Endometrium (tissue), 2 donors: ENCODE results near the gene APOA1.
"Not testable (repeated sequence)": the region's sequence is repeated elsewhere in the genome, so short reads cannot be mapped to it uniquely, and the experiment has no call there.

Experiments
- FAIRE-seq: peaks from 2 replicates; lab custom pipeline; 2012; peaks lifted over from hg19 to GRCh38; lab: Jason Lieb, UNC
- donor health status: control.
- donor health status: control.

The APOA1 gene

DNA sequence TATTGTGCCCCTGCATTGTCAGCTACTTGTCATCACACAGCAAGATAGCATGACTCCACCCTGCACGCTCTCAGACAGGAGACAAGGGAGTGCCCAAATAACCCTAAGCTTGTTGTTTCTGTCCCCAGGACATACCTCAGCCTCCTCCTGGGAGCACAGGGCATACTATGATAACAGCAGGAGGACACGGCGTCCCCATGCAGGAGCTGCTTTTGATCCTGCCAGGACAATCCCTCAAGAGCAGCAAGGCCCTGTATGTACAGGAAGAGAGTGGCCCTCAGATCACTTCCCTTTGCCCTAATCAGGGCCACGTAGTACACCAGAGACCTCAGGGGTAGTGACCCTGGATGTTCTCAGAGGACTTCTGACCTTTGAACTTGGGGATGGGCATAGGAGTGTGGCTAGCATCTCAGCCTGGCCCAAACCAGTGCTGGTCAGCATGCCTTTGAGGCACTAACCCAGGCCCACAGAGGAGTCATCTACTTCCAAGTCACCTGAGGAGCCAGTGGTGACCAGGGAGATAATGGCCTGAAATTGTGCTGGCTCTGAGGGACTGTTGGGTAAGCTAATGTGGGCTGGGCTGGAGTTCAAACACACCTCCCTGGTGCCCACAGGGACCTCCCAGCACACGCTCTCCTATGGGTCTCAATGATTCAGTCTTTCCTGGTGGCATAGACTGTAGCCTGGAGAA lies 23.5 kb downstream of the APOA1 start:
- FAIRE-seq: no peak

DNA sequence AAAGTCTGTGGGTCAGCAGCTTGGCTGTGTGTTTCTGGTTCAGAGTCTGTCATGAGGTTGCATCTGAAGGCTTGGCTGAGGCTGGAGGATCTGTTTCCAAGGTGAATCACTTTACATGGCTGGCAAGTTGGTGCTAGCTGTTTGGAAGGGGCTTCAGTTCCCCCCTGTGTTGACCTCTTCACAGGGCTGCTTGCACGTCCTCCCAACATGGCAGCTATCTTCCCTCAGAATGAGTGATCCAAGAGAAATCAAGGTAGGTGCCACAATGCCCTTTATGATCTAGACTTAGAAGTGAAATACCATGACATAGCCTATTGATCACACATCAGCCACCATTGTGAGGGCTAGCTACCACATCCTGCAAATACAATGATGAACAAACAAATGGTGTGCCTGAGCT lies 24.3 kb downstream of the APOA1 start:
- no peak for FAIRE-seq

DNA sequence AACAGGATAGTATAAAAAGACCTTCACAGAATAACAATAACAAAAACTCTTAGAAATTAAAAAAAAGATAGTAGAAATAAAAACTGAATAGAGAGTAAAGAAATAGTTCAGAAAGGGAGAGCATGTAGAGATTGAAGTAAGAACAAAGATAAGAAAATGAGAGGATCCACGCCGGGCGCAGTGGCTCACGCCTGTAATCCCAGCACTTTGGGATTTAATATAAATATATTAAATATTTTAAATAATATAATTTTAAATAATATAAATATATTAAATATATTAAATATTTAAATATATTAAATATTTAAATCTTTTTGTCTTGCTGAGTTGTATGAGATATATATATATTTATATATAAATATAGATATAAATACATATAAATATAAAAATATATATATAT lies 25.3 kb downstream of the APOA1 start:
- FAIRE-seq: peak; percentile 89

DNA sequence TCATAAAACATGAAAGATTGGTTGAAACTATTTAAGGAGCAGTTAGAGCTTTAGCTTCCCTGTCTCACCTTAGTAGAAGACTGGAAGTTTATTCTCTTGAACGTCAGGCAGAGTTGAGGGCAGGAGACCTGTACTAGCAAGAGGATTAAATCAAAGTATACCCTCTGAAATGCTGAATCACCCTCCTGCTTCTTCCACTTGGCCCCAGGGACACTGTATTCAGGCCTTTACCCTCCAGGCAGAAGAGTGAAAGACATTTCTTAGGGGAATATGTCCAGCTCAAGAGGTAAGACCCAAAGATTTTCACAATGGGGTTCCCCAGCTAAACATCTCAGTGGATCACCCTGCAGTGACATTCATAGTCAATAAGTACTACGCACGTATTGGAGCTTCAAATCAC lies 26.2 kb downstream of the APOA1 start:
- FAIRE-seq: no peak

DNA sequence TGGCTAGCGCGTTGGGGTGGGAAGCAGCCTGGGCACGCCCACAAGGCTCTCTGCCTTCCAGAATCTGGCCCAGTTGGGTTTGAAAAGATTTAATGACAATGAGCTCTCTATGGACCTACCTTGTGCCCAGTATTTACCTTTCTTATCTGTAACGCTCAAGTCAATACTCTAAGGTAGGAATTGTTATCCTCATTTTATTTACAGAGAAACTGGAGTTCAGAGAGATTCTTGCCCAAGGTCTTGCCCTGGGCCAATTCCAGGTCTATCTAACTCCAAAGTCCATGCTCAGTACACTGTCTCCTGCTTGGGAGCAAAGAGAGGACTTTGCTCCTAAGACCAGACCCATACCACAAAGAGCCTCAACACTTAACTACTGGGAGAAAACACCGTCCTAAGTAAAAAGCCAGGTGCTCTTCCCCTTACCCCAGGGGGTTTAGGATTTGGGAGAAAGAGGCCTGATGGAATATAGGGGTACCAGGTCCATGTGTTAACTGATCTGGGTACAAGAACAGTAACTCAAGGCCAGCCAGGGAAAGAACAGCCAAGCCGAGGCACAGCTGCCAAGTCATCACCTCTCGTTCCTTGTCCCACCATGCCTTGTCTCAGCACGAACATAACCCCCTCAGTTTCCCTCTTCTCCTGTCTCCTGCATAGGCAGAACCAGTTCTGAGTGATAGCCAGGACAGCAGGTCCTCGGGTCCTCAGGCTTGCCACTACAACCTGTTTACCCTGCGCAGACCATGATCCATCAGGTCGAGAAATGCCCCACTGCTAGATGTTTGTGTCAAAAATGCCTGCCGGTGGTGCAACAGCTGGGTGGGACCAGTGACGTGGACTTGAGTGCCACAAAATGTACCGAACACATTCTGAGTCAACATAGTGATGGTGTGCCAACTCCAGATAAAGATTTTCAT lies 28.9 kb downstream of the APOA1 start:
- FAIRE-seq: no peak

DNA sequence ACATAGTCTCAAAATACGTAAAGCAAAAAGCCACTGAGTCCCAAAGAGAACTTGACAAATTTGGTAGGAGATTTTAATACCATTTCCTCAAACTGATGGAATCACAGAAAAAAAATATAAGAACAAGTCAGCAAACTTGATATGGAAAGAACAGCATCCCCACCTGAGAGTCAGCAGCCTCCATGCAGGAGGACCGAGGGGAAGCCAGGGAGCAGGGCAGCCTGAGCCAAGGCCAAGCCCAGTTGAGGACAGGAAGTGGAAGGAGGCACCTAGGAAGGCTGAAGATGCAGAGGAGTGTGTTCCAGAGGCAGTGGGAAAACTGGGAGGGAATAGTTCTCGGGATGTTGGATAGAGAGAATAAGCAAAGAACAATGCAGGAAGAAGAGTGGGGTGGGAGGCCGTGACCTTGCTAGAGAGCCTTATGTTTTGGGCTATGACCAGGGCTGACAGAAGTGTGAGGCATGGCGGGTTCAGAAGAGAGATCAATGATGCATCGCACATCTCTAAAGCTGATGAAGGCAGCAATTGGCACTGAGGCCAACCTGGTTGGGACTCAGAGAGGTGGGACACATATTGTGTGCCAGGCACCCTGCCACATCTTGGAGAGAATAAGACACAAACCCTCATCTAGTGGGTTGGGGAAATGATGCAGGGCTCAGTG lies 29.7 kb downstream of the APOA1 start:
- no peak for FAIRE-seq

DNA sequence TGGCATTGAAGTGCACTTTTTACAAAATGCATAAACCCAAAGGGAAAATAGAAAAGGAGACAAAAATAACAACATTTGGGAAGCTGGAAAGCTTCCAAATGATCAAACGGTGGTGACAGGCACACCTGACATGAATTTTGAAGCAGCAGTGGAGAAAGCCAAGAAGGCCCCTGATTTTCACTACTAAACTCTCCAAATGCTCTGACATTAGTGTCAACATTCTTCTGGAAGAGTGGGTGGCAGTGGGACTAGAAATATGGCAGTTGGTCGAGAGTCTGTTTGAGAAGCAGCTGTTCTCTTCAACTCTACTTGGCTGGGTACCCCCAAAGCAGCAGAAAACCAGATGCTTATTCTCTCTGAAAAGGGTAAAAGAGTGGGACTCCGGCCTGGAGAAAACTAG lies 33.4 kb downstream of the APOA1 start:
- no peak for FAIRE-seq

DNA sequence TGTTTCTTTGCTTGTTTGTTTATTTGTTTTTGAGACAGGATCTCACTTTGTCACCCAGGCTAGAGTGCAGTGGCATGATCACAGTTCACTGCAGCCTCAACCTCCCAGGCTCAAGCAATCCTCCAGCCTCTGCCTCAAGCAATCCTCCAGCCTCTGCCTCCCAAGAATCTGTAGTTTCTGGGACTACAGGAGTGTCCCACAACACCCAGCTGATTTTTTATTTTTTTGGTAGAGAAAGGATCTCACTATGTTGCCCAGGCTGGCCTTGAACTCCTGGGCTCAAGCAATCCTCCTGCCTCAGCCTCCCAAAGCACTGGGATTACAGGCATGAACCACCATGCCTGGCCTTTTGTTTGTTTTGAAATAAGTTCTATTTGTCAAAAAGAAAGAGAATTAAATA lies 35.8 kb downstream of the APOA1 start:
- FAIRE-seq: not testable (repeated sequence)

DNA sequence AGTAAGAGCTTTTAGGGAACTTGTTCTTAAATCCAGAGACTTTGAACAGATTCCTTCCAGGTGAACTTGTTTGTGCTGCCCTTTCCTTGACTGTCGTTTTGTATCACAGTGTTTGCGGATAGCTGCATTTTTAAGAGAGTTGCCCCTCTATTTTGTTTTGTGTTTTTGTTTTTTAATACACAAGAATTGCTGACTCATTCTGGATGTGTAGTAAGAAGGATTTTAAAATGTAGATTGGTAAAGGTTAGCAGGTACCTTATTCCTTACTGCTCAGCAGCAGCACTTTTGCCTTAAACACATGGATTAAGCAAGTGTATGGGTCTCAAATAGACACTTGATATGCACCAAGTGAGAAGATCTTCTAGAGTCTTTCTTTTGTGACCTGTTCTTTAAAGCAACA lies 36.8 kb downstream of the APOA1 start:
- no peak for FAIRE-seq

DNA sequence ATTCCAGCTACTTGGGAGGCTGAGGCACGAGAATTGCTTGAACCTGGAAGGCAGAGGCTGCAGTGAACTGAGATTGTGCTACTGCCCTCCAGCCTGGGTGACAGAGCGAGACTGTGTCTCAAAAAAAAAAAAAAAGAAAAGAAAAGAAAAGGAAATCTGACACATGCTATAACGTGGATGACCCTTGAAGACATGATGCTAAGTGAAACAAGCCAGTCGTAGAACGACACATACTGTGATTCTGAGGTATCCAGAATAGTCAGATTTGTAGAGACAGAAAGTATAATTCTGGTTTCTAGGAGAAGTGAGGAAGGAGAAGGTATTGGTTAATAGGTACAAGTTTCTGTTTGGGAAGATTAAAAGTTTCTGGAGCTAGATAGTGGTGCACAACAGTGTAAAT lies 39.1 kb downstream of the APOA1 start:
- FAIRE-seq: no peak

DNA sequence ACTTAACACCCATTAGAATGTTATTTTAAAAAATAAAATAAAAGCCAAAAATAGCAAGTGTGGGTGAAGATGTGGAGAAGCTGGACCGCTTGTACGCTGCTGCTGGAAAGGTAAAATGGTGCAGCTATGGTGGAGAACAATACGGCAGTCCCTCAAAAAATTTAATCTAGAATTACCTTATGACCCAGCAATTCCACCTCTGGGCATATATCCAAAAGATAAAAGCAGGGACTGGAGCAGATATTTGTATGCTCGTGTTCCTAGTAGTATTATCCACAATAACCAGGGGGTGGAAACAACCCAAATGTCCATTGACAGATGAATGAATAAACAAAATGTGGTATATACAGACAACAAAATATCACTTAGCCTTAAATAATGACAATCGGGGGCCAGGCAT lies 39.6 kb downstream of the APOA1 start:
- no peak for FAIRE-seq

DNA sequence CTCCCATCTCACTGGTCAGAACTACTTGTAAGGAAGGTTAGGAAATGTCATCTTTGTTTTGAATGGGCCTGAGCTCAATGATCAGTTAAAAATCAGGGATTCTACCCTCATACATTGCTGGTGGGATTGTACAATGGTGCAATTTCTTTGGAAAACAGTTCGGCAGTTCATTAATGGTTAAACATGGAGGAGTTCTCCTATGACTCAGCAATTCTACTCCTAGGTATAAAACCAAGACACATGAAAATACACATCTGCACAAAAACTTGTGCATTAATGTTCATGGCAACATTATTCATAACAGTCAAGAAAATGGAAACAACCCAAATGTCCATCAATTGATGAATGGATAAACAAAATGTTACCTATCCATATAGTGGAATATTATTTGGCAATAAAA lies 40.9 kb downstream of the APOA1 start:
- FAIRE-seq: no peak

DNA sequence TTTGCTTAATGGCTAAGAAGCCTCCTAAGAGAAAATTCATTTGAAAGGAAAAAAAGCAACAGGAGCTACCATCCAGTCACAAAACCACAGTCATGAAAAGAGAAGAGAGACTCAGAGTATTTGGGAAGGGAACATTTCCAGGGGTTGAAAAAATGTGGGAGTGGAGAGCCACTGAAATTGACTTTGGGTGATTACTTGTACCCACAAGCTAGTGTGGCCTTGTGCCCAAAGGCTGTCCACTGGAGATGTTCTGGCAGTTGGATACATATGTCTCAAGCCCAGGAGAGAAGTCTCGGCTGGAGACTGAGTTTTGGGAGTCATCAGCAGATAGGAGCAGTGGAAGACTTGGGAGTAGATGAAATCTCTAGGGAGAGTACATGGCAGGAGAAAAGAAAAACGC lies 42.6 kb downstream of the APOA1 start:
- no peak for FAIRE-seq

DNA sequence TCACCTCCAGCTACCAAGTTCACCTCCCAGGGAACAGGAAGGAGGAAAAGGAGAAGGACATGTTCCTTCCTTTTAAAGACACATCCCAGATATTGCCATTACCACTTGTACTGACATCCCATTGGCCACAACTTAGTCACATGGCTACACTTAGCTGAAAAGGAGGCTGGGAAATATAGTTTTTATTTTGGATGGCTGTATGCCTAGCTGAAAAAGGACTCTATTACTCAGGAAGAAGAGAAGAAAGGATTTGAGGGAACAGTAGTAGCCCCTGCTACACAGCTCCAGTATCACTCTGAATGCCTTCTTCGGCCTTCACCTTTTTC lies 43.7 kb downstream of the APOA1 start:
- FAIRE-seq: no peak

DNA sequence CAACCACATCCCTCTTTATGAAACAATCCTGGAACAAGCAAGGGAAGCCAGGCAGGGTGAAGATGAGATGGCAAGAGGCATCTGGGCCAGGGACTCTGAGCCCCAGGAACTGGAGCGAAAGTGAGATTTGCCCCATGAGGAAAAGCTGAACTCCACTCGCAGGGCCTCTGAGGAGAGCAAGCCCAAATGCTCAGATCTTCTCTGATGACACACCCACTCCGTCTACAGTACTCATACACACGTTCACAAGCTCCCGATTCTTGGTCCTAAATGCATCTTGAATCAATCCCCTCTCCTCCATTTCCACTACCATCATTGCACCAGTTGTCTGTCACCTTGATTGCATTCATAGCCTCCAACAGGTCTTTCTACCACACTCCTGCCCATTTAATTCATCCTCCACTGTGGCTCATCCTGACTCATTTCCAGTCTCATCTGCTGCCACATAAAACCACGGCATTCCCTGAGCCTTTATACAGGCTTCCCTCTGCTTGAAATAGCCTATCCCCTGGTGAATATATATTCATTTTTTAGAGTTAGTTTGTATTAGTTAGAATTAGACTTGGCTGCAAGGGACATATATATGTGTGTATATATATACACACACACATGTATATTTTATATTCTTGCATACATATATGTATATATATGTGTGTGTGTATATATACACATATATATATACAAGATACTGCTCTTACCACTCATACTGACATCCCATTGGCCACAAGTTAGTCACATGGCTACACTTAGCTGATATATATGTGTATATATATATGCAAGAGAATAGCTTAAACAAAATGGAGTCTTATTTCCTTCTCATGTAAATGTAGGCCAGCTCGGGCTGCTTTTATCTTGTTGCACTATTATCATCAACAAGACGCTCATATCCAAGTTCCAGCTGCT lies 44.3 kb downstream of the APOA1 start:
- FAIRE-seq: no peak

DNA sequence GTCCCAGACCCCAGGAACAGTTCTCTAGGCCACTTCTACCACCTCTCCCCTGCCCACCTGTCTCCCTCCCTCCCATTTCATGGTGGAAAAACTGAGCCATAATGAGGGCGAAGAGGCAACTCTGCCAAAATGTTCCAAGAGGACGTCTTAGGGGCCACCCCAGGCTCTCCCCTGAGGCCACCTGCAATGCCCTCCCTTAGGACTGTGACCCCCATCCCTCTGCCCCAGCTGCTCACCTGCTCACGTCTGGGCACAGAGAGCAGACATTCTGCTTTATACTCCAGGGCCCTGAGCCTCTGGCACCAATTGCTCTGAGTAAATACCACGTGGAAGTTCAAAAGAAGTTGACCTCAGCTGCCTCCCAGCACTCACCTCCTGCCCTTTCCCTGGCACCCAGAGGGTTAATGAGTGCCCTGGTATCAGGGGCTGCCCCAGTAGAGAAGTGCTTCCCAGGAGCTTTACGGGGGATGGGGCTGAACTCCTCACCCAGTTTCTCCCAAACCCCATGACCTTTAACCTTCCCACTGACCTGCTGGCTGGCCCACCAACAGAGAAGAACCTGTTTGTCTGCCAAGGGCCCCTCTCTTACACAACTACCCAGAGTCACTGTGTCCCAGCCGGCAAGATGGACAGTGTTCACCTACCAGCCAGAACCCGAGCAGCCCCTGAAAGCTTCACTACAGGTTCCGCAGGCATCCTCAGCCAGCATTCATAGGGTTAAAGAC lies 45.1 kb downstream of the APOA1 start:
- no peak for FAIRE-seq

DNA sequence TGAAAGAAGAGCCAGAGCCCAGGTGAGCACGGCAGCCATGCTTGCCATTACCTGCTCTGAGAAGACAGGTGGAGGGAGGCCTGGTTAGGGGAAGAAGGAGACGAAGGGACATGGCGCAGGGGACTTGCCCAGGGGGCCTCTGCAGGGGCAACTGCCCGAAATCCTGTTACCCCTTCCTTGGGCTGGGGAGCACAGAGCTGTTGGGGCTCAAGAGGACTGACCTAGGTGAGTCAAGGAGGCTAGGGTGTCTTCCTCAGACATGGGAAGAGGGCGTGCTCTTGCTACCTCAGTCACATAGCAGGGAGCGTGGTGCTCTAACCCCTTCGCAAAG lies 45.6 kb downstream of the APOA1 start, which contains the start of gene APOA5:
APOA5 (minus strand) TSS at position 67 of the 331 bp plus-strand sequence; CDS start at position 48, 19 bp downstream.
- FAIRE-seq: no peak

DNA sequence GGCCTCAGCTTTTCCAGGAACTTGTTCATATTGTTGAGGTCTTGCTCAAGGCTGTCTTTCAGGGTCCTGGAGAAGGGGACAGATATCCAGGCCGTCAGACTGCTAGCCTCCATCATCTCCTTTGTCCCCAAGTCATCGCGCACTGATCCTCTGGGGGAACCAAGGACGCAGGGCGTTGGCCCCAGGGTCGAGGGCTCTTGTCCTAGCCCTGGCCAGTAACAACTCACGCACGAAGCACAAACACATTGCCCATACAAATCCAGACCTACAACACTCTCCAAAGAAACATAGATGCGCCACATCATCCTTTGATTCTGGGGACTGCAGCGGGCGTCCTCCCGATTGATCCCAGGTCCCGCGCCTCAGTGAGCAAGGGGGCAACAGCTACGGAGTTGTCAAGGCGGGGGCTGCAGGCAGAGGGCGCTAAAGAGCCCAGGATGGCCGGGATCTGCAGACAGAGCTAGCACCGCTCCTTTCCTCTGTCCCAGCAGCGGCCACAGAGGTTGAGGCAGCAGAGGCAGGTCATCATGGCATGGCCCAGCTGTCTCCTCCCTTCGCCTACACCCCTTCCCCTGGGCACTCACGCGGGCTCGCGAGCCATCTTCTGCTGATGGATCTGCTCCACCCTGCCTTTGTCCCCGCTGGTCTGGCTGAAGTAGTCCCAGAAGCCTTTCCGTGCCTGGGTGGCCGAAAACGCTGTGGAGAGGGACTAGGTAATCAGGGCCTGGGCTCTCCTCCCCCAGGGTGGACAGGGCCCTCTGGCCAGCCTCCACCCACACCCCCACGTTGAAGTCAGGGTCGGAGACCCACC lies 46.2 kb downstream of the APOA1 start:
- FAIRE-seq: no peak

DNA sequence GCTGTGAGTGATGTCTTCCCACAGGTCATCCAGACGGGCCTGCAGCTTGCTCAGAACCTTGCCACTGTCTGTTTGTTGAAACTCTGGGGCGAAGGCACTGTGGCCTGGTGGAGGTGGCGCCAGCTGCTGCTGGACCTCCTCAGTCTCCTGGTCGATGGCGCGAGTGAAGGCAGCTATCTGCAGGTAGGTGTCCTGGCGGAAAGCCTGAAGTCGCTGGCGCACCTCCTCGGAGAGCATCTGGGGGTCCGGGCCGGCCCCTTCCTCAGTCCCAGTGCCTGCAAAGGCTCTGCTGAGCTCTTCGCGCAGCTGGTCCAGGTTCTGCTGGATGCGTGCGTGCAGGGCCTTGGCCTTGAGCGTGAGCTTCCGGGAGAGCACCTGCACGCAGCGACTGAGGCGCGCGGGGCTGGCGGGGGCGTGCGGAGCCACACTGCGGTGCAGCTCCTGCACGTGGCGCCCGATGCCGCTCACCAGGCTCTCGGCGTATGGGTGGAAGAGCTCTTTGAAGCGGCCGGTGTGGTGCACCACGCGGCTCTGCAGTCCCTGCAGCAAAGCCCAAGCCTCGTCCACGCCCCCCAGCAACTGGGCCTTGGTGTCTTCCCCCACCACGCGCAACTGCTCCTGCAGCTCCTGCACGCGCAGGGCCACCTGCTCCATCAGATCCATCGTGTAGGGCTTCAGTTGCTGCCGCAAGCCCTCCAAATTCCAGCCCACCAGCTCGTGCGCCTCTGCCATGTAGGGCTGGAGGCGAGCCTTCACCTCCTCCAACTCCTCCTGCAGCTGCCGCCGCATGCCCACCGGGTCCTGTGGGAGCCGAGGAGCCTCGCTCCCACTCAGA lies 47.0 kb downstream of the APOA1 start:
- FAIRE-seq: no peak

DNA sequence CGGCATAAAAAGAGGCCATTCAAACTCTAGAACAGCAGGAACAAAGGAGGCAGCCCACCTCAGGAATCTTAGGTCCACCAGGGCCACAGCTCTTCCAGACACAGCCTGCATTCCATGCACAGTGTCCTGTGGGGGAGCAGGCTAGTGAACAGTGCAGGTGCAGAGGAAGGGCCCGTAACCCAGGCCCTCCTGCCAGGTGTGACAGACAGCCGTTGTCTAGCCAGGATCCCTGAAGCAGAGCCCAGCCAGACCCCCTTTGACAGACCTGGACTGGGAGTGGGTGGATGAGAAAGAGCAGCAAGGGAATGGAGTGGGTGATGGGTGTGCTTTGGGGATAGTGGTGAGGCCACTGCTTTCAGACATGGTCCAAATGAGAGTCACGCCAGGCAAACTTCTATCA lies 48.4 kb downstream of the APOA1 start:
- FAIRE-seq: no peak
